ENCODE measurements around the gene CFAP43. TPM values are rescaled to one million over a fixed set of nuclear protein-coding genes. Genes with fewer than 3 reads are reported as not detected.

Gene CFAP43
- total and polyA plus RNA-seq, 2 experiments from 2014 or later: 0.24 to 0.44 TPM

DNA sequence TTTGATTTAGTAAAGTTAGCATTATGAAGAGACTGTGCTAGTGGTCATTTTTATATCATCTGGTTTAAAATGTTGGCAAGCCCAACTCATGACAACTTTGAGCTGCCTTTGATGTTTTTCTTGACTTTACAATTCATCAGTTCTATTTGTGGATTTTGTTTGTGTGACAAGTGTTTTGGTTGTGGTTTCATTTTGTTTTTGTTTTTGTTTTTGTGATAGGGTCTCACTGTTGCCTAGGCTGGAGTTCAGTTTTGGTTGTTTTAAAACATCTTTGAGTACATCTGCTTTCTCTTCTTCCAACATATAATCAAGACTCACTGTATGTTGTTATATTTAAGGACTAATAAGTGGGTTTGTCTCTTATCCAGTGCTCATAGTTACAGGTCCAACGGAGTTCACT lies 127.7 kb downstream of the CFAP43 start:
- DNase-seq (ENCODE audit: low spot score): no peak
- no peaks in the 10 kb centered on the region for H3K36me3 ChIP-seq (ENCODE audit: insufficient read depth)
- Mint-ChIP-seq H3K4me1 (peaks cover 4% of the 10 kb centered on the region), H3K9me3 (no peaks in the 10 kb centered on the region), H3K4me3 (no peak overlapping the region), H3K27ac (no peak overlapping the region), H3K27me3 (ENCODE audit: insufficient read depth, low read depth, poor library complexity) (no peaks in the 10 kb centered on the region), H3K36me3 (ENCODE audit: low read depth) (no peaks in the 10 kb centered on the region)
- peaks cover 6% of the 10 kb centered on the region; the same call in 1 of the 2 replicates for H3K4me1 ChIP-seq (ENCODE audit: insufficient read depth)
- H3K4me2 ChIP-seq: no peak overlapping the region
- H3K4me3 ChIP-seq: no peak overlapping the region
- no peak for TF ChIP-seq EZH2phosphoT487 (IDR thresholded peaks at IDR 0.05; ENCODE audit: unreplicated experiment)
- no peak for TF ChIP-seq NANOG (IDR thresholded peaks at IDR 0.05; ENCODE audit: borderline replicate concordance)
- TF ChIP-seq, protein P1, sequence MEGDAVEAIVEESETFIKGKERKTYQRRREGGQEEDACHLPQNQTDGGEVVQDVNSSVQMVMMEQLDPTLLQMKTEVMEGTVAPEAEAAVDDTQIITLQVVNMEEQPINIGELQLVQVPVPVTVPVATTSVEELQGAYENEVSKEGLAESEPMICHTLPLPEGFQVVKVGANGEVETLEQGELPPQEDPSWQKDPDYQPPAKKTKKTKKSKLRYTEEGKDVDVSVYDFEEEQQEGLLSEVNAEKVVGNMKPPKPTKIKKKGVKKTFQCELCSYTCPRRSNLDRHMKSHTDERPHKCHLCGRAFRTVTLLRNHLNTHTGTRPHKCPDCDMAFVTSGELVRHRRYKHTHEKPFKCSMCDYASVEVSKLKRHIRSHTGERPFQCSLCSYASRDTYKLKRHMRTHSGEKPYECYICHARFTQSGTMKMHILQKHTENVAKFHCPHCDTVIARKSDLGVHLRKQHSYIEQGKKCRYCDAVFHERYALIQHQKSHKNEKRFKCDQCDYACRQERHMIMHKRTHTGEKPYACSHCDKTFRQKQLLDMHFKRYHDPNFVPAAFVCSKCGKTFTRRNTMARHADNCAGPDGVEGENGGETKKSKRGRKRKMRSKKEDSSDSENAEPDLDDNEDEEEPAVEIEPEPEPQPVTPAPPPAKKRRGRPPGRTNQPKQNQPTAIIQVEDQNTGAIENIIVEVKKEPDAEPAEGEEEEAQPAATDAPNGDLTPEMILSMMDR (conservative IDR thresholded peaks at IDR 0.05; ENCODE audit: low read depth in 2 of 2): no peak
- TF ChIP-seq ZNF114 (CRISPR knock-in tag; IDR thresholded peaks at IDR 0.05): no peak
- no peak for TF ChIP-seq EZH2 (IDR thresholded peaks at IDR 0.05; ENCODE audit: low read depth, unreplicated experiment)
- no peak for TF ChIP-seq STAT1 (IDR thresholded peaks at IDR 0.05; ENCODE audit: unreplicated experiment)
- TF ChIP-seq, protein P2, sequence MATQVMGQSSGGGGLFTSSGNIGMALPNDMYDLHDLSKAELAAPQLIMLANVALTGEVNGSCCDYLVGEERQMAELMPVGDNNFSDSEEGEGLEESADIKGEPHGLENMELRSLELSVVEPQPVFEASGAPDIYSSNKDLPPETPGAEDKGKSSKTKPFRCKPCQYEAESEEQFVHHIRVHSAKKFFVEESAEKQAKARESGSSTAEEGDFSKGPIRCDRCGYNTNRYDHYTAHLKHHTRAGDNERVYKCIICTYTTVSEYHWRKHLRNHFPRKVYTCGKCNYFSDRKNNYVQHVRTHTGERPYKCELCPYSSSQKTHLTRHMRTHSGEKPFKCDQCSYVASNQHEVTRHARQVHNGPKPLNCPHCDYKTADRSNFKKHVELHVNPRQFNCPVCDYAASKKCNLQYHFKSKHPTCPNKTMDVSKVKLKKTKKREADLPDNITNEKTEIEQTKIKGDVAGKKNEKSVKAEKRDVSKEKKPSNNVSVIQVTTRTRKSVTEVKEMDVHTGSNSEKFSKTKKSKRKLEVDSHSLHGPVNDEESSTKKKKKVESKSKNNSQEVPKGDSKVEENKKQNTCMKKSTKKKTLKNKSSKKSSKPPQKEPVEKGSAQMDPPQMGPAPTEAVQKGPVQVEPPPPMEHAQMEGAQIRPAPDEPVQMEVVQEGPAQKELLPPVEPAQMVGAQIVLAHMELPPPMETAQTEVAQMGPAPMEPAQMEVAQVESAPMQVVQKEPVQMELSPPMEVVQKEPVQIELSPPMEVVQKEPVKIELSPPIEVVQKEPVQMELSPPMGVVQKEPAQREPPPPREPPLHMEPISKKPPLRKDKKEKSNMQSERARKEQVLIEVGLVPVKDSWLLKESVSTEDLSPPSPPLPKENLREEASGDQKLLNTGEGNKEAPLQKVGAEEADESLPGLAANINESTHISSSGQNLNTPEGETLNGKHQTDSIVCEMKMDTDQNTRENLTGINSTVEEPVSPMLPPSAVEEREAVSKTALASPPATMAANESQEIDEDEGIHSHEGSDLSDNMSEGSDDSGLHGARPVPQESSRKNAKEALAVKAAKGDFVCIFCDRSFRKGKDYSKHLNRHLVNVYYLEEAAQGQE (IDR thresholded peaks at IDR 0.05; ENCODE audit: unreplicated experiment): no peak
- TF ChIP-seq, protein P3, sequence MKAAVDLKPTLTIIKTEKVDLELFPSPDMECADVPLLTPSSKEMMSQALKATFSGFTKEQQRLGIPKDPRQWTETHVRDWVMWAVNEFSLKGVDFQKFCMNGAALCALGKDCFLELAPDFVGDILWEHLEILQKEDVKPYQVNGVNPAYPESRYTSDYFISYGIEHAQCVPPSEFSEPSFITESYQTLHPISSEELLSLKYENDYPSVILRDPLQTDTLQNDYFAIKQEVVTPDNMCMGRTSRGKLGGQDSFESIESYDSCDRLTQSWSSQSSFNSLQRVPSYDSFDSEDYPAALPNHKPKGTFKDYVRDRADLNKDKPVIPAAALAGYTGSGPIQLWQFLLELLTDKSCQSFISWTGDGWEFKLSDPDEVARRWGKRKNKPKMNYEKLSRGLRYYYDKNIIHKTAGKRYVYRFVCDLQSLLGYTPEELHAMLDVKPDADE (IDR thresholded peaks at IDR 0.05): no peak
- TF ChIP-seq, protein P4, sequence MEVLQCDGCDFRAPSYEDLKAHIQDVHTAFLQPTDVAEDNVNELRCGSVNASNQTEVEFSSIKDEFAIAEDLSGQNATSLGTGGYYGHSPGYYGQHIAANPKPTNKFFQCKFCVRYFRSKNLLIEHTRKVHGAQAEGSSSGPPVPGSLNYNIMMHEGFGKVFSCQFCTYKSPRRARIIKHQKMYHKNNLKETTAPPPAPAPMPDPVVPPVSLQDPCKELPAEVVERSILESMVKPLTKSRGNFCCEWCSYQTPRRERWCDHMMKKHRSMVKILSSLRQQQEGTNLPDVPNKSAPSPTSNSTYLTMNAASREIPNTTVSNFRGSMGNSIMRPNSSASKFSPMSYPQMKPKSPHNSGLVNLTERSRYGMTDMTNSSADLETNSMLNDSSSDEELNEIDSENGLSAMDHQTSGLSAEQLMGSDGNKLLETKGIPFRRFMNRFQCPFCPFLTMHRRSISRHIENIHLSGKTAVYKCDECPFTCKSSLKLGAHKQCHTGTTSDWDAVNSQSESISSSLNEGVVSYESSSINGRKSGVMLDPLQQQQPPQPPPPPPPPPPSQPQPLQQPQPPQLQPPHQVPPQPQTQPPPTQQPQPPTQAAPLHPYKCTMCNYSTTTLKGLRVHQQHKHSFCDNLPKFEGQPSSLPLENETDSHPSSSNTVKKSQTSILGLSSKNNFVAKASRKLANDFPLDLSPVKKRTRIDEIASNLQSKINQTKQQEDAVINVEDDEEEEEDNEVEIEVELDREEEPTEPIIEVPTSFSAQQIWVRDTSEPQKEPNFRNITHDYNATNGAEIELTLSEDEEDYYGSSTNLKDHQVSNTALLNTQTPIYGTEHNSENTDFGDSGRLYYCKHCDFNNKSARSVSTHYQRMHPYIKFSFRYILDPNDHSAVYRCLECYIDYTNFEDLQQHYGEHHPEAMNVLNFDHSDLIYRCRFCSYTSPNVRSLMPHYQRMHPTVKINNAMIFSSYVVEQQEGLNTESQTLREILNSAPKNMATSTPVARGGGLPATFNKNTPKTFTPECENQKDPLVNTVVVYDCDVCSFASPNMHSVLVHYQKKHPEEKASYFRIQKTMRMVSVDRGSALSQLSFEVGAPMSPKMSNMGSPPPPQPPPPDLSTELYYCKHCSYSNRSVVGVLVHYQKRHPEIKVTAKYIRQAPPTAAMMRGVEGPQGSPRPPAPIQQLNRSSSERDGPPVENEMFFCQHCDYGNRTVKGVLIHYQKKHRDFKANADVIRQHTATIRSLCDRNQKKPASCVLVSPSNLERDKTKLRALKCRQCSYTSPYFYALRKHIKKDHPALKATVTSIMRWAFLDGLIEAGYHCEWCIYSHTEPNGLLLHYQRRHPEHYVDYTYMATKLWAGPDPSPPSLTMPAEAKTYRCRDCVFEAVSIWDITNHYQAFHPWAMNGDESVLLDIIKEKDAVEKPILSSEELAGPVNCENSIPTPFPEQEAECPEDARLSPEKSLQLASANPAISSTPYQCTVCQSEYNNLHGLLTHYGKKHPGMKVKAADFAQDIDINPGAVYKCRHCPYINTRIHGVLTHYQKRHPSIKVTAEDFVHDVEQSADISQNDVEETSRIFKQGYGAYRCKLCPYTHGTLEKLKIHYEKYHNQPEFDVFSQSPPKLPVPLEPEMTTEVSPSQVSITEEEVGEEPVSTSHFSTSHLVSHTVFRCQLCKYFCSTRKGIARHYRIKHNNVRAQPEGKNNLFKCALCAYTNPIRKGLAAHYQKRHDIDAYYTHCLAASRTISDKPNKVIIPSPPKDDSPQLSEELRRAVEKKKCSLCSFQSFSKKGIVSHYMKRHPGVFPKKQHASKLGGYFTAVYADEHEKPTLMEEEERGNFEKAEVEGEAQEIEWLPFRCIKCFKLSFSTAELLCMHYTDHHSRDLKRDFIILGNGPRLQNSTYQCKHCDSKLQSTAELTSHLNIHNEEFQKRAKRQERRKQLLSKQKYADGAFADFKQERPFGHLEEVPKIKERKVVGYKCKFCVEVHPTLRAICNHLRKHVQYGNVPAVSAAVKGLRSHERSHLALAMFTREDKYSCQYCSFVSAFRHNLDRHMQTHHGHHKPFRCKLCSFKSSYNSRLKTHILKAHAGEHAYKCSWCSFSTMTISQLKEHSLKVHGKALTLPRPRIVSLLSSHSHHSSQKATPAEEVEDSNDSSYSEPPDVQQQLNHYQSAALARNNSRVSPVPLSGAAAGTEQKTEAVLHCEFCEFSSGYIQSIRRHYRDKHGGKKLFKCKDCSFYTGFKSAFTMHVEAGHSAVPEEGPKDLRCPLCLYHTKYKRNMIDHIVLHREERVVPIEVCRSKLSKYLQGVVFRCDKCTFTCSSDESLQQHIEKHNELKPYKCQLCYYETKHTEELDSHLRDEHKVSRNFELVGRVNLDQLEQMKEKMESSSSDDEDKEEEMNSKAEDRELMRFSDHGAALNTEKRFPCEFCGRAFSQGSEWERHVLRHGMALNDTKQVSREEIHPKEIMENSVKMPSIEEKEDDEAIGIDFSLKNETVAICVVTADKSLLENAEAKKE (CRISPR knock-in tag; IDR thresholded peaks at IDR 0.05): no peak
- H3K27me3 ChIP-seq (ENCODE audit: insufficient read depth): no peaks in the 10 kb centered on the region
- H3F3A ChIP-seq (replicated peaks; ENCODE audit: low read depth): no peaks in the 10 kb centered on the region
- no peak overlapping the region for H3K27ac ChIP-seq (ENCODE audit: low read depth)
- no peaks in the 10 kb centered on the region for H4K20me1 ChIP-seq (replicated peaks; ENCODE audit: insufficient read depth)
- no peak for ATAC-seq
- peak overlapping the region; percentile 52; the same call in 1 of the 2 replicates for H2AFZ ChIP-seq
- no peaks in the 10 kb centered on the region for H3K9me2 ChIP-seq (ENCODE audit: insufficient read depth)
- H3K79me2 ChIP-seq (replicated peaks; ENCODE audit: insufficient read depth): no peaks in the 10 kb centered on the region

All from GM23338 (cell line).